OCI-LY7 (cell line): ENCODE measurements around the gene ZSCAN22. TPM values are rescaled to one million over a fixed set of nuclear protein-coding genes. Genes with fewer than 3 reads are reported as not detected.

Experiments
- BruUV-seq: library from RNA; stranded (reverse); fragments of 400-500 nt; replicated peaks from 2 replicates; lab custom pipeline; 2021; lab: Mats Ljungman, UMichigan
- CTCF ChIA-PET: fragments of 300-600 bp; sonication (Branson Sonifier 250); formaldehyde crosslinking; loops from one replicate; lab custom pipeline; 2022; ENCODE audit warnings: antibody characterized with exemption; ENCODE audit not compliant: unreplicated experiment; lab: Charles Lee
- POLR2A ChIA-PET: fragments of 300-600 bp; sonication (Branson Sonifier 250); formaldehyde crosslinking; loops from one replicate; lab custom pipeline; 2022; ENCODE audit warnings: antibody characterized with exemption; lab: Charles Lee
- DNase-seq: peaks from one replicate; pipeline ENCODE4 v3.0.0-alpha.2; 2015; ENCODE audit warnings: low spot score
- H2AFZ ChIP-seq: fragments of 200-600 bp; sonication (generic), shearing (Covaris generic); 2 replicates; pipeline ENCODE4 v1.6.1; 2014; ENCODE audit warnings: mild to moderate bottlenecking, antibody characterized with exemption, low read length, moderate library complexity
- H3K27ac ChIP-seq: fragments of 200-600 bp; sonication (generic); 2 replicates; pipeline ENCODE4 v1.5.1; 2014; ENCODE audit warnings: mixed run types, low read depth, mild to moderate bottlenecking, moderate library complexity, low read length, inconsistent platforms; ENCODE audit not compliant: poor library complexity, severe bottlenecking
- H3K36me3 ChIP-seq: fragments of 200-600 bp; sonication (generic); 2 replicates; pipeline ENCODE4 v1.6.1; 2014; ENCODE audit warnings: mild to moderate bottlenecking, antibody characterized with exemption, low read length, moderate library complexity, mixed read lengths; ENCODE audit not compliant: insufficient read depth
- H3K4me1 ChIP-seq: fragments of 200-600 bp; sonication (generic); 2 replicates; pipeline ENCODE4 v1.5.1; 2014; ENCODE audit warnings: mild to moderate bottlenecking, low read length; ENCODE audit not compliant: insufficient read depth, poor library complexity, severe bottlenecking
- H3K4me2 ChIP-seq: fragments of 200-600 bp; sonication (generic); 2 replicates; pipeline ENCODE4 v1.6.1; 2014; ENCODE audit warnings: mild to moderate bottlenecking, low read length
- H3K4me3 ChIP-seq: fragments of 200-600 bp; sonication (generic); 2 replicates; pipeline ENCODE4 v1.5.1; 2014; ENCODE audit warnings: mild to moderate bottlenecking, low read depth, low read length; ENCODE audit not compliant: poor library complexity, severe bottlenecking
- H3K79me2 ChIP-seq: fragments of 200-600 bp; sonication (generic); 2 replicates; pipeline ENCODE4 v1.6.1; 2016; ENCODE audit warnings: low read depth, mild to moderate bottlenecking, low read length, moderate library complexity, mixed read lengths; ENCODE audit not compliant: insufficient read depth
- H3K9me2 ChIP-seq: fragments of 200-600 bp; sonication (generic); 2 replicates; pipeline ENCODE4 v1.6.1; 2016; ENCODE audit warnings: mild to moderate bottlenecking, low read length, mixed read lengths; ENCODE audit not compliant: insufficient read depth
- H3K9me3 ChIP-seq: fragments of 200-600 bp; sonication (generic); 2 replicates; pipeline ENCODE4 v1.6.1; 2014; ENCODE audit warnings: mild to moderate bottlenecking, mixed run types, low read length, mixed read lengths
- H4K20me1 ChIP-seq: fragments of 200-600 bp; sonication (generic); 2 replicates; pipeline ENCODE4 v1.6.1; 2014; ENCODE audit warnings: mild to moderate bottlenecking, antibody characterized with exemption, low read length, moderate library complexity, mixed read lengths; ENCODE audit not compliant: insufficient read depth
- EZH2phosphoT487 ChIP-seq: fragments of 200-600 bp; sonication (generic); IDR thresholded peaks from 2 replicates; pipeline ENCODE4 v1.6.1; 2018; ENCODE audit warnings: low read depth, borderline replicate concordance, mild to moderate bottlenecking, mixed run types, antibody characterized with exemption, low read length, moderate library complexity, mixed read lengths
- intact Hi-C: fragments of 100-400 bp; cut with micrococcal nuclease; formaldehyde crosslinking; loops from one replicate; pipeline ENCODE4 v1.10.0; 2022; ENCODE audit not compliant: unreplicated experiment
- total RNA-seq, 2 experiments: library from RNA; depleted of rRNA in 1 of 2; stranded (reverse); fragments of >200 nt in 1 of 2; shearing (Covaris generic) in 1 of 2; gene quantifications; 2 replicates each; pipeline ENCODE4 v1.2.3, GENCODE V29; 2014 to 2022
- TF ChIP-seq, protein P1 (sequence below): fragments of 200-600 bp; sonication (generic); conservative IDR thresholded peaks from 2 replicates; pipeline ENCODE4 v1.5.1; 2014; ENCODE audit warnings: mild to moderate bottlenecking, antibody characterized with exemption, low read length, moderate library complexity, mixed read lengths

Gene ZSCAN22
- total RNA-seq, 2 experiments from 2014 or later: 3.3 to 3.7 TPM

- Histone ChIP-seq H3K4me2 (no peak overlapping the region), H3K4me1 (peaks cover 2% of the 10 kb centered on the region), H4K20me1 (no peaks in the 10 kb centered on the region), H3K79me2 (no peaks in the 10 kb centered on the region), H3K9me3 (no peaks in the 10 kb centered on the region), H3K9me2 (no peaks in the 10 kb centered on the region), H3K36me3 (peaks cover 5% of the 10 kb centered on the region; the same call in 1 of the 2 replicates), H3K27ac (no peak overlapping the region), H3K4me3 (no peak overlapping the region), H2AFZ (no peak overlapping the region)
- no peak for DNase-seq
- ChIA-PET CTCF (interaction anchor here (0.6 kb wide), 1 partner anchor 30 kb away, joined by 10 read pairs; no protein-coding TSS in a partner anchor), POLR2A (interaction anchor here (1.4 kb wide), 1 partner anchor 9 kb away, joined by 4 read pairs; the partner anchor contains the start of gene ZNF497)
- BruUV-seq: TSS peak; percentile 39
- TF ChIP-seq, protein P1, sequence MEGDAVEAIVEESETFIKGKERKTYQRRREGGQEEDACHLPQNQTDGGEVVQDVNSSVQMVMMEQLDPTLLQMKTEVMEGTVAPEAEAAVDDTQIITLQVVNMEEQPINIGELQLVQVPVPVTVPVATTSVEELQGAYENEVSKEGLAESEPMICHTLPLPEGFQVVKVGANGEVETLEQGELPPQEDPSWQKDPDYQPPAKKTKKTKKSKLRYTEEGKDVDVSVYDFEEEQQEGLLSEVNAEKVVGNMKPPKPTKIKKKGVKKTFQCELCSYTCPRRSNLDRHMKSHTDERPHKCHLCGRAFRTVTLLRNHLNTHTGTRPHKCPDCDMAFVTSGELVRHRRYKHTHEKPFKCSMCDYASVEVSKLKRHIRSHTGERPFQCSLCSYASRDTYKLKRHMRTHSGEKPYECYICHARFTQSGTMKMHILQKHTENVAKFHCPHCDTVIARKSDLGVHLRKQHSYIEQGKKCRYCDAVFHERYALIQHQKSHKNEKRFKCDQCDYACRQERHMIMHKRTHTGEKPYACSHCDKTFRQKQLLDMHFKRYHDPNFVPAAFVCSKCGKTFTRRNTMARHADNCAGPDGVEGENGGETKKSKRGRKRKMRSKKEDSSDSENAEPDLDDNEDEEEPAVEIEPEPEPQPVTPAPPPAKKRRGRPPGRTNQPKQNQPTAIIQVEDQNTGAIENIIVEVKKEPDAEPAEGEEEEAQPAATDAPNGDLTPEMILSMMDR: no peak
- TF ChIP-seq EZH2phosphoT487: no peak
- intact Hi-C loops: no loop called here
Measured at GRCh38 chr19:58354478-58355030, 27.8 kb downstream of the ZSCAN22 start.

DNA sequence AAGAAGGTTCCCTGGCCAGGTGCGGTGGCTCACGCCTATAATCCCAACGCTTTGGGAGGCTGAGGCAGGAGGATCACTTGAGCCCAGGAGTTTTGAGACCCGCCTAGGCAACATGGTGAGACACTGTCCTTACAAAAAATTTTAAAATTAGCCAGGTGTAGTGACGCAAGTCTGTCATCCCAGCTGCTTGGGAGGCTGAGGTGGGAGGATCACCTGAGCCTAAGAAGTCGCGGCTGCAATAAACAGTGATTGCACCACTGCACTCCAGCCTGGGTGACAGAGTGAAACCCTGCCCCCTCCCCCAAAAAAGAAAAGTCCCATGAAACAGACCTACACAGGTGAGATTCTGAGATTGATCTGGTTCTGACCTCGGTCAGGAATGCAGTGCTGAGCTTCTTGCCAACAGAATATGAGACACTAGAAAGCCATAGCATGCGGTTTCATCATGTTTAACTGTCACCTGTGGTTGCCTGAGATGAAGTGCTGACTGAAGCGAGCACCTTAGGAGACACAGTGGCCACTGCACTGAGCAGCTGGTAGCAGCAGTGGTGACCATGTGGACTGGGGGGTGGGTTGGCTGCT lies 28.5 kb downstream of the ZSCAN22 start:
- DNase-seq: no peak
- no peak overlapping the region for H2AFZ ChIP-seq
- no peaks in the 10 kb centered on the region for H3K4me1 ChIP-seq
- ChIA-PET POLR2A (interaction anchor here (1.4 kb wide), 1 partner anchor 8 kb away, joined by 4 read pairs; the partner anchor contains the start of gene ZNF497), CTCF (no interaction called here)
- no peaks in the 10 kb centered on the region for H3K79me2 ChIP-seq
- H3K36me3 ChIP-seq: peaks cover 5% of the 10 kb centered on the region; the same call in 1 of the 2 replicates
- H4K20me1 ChIP-seq: no peaks in the 10 kb centered on the region
- H3K9me2 ChIP-seq: no peaks in the 10 kb centered on the region
- no peak overlapping the region for H3K4me3 ChIP-seq
- H3K4me2 ChIP-seq: no peak overlapping the region
- intact Hi-C loops: no loop called here
- no peaks in the 10 kb centered on the region for H3K9me3 ChIP-seq
- BruUV-seq: no TSS peak
- TF ChIP-seq, protein P1: no peak
- no peak for TF ChIP-seq EZH2phosphoT487
- H3K27ac ChIP-seq: no peak overlapping the region
